NOMO-1 treated with DMSO at 0.1 percent for 48 hours (cell line): Measurements from ENCODE around the gene USP5.

Source experiments
- DNase-seq: peaks from one replicate; lab custom pipeline; 2025; ENCODE audit not compliant: unreplicated experiment; lab: John Stamatoyannopoulos, UW

The USP5 gene

GRCh38 chr12:6914246-6914946 lies 62.4 kb downstream of the USP5 start, which contains the start of gene ENO2:
ENO2 (plus strand) TSS chr12:6914580; CDS start chr12:6915833, 1,253 bp downstream.
- DNase-seq: peak; percentile 51

DNA sequence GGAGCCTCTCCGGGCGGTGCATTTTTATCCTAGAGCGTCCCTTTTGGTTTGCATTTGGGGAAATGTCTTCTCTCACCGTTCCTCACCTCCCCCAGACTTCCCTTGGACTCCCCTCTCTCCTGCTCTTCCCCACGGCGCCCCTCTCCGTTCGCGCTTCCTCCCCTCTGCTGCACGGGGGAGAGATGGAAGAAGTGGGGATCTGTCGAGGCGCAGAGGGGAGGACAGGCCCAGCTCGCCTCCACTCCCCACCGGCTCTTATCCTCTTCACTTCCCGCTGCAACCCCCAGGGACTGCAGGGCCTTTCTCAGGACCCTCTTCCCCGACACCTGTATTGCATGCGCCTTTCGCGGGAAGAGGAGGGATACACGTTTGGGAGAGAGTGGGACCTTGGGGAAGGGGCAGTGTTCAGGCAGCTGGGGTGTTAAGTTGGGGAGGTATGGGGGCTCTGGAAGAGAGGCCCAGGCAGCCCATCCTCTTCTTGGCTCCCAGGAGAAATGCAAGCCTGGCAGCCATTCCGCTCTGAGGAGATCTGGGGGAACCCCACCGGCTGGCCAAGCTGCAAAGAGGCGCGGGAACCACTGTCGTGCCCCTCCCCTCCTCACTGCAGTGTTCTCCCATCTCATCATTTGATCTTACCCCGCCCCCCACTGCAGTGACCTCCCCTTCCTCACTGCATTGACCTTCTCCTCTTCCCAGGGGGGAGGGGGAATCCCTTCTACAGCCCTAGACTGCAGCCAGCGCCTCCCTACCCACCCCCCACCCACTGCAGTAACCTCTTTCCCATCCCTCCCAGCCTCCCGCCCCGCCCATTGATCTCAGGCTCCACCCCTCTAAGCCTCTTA lies 63.2 kb downstream of the USP5 start:
- DNase-seq: no peak

DNA sequence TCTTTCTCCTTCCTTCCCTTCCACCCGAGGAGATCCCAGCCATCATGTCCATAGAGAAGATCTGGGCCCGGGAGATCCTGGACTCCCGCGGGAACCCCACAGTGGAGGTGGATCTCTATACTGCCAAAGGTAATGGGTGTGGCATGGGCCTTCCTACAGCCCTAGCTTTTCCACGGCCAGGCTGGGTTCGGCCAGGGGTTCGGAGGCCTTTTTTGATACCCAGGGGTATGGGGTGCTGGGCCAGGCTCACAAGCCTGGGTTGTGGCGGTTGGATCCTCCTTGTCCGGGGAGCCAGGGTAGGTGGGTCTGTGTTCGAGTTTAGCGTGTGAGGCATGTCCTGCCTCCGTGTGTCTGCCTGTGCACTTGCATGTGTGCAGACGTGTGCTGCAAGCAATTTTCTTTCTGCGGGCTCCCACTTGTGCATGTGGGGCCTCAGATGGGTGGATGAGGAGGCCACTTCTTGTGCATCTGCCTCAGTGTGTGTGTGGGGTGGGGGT lies 63.9 kb downstream of the USP5 start:
- no peak for DNase-seq
